Measurements from ENCODE around the gene VPS39. TPM values are rescaled to one million over a fixed set of nuclear protein-coding genes. Genes with fewer than 3 reads are reported as not detected.

Gene VPS39
- total and polyA plus RNA-seq, 2 of the 8 experiments (the other 6 are each of a cell fraction or from before 2014, with no cell fraction given) = 34.4 to 36.6 TPM

DNA sequence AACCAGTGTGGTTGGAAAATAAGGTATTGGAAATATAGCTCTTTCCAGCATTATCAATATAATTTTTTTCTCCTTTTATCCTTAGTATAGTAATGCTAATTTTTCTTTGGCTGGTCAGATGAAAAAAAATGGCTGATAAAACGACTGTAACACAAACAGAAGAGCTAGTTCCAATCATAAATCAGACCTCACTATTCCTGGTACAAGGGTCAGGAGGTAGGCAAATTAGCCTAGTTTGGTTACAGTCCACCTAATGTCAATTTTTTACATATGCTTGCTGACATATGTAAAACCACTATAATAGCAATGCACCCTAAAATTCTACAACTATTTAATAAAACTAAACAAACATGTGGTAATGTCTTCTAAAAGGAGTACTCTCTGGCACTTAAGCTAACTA lies 19.9 kb upstream of the VPS39 start:
- Histone ChIP-seq H3K4me1 (replicated peaks in 1 of 4; ENCODE audit: control insufficient read depth in 3 of 4, insufficient read depth in 4 of 4, low read length in 3 of 4) (no peaks in the 10 kb centered on the region), H3K14ac (ENCODE audit: insufficient read length) (no peak overlapping the region), H3K9ac (replicated peaks in 1 of 4; ENCODE audit: extremely low read depth in 1 of 4, low read depth in 3 of 4, low read length in 3 of 4) (no peak overlapping the region), H3K79me2 (ENCODE audit: control insufficient read depth in 1 of 2, insufficient read depth in 2 of 2, low read length in 2 of 2) (no peaks in the 10 kb centered on the region), H3K4me2 (ENCODE audit: insufficient read depth in 1 of 2, low read depth in 2 of 2, low read length in 2 of 2) (no peak overlapping the region), H3K23ac (ENCODE audit: insufficient read length) (no peak overlapping the region), H2AFZ (ENCODE audit: low read length) (no peak overlapping the region), H4K20me1 (replicated peaks in 1 of 2; ENCODE audit: control insufficient read depth in 1 of 2, insufficient read depth in 2 of 2, low read length in 2 of 2) (peaks cover 0 to 2% of the 10 kb centered on the region in 2 experiments), H3K27me3 (replicated peaks in 1 of 4; ENCODE audit: control insufficient read depth in 3 of 4, extremely low read depth in 1 of 4, insufficient read depth in 3 of 4, low read length in 3 of 4) (no peaks in the 10 kb centered on the region), H2BK12ac (ENCODE audit: low read depth, low read length) (no peak overlapping the region), H3K27ac (ENCODE audit: low read depth, low read length) (no peak overlapping the region), H3K9me3 (ENCODE audit: insufficient read depth in 2 of 2, low read depth in 1 of 2, low read length in 1 of 2) (no peaks in the 10 kb centered on the region), H2AK5ac (ENCODE audit: low read depth, low read length) (no peak overlapping the region), H3K79me1 (ENCODE audit: low read depth, low read length) (no peaks in the 10 kb centered on the region), H3K56ac (replicated peaks; ENCODE audit: insufficient read length, low read depth, low read length) (no peak overlapping the region), H3K18ac (ENCODE audit: extremely low read depth, low read length) (no peak overlapping the region), H4K91ac (replicated peaks; ENCODE audit: insufficient read length, low read length) (no peak overlapping the region), H3K4ac (replicated peaks; ENCODE audit: insufficient read length, low read depth, low read length) (no peak overlapping the region), H2BK20ac (ENCODE audit: low read length) (no peak overlapping the region), H2BK120ac (replicated peaks; ENCODE audit: low read depth, low read length) (no peak overlapping the region), H3K36me3 (ENCODE audit: control insufficient read depth in 2 of 4, insufficient read depth in 4 of 4, low read length in 3 of 4) (peaks cover 9 to 57% (median 27%) of the 10 kb centered on the region in 4 experiments; a peak in 7 of 8 replicates), H2BK5ac (ENCODE audit: low read depth, low read length) (no peak overlapping the region), H3K23me2 (ENCODE audit: low read depth, low read length) (no peaks in the 10 kb centered on the region), H4K5ac (ENCODE audit: insufficient read length, low read depth, low read length) (no peak overlapping the region), H4K8ac (ENCODE audit: extremely low read depth, insufficient read depth, low read length) (no peak overlapping the region), H2BK15ac (ENCODE audit: low read length) (no peak overlapping the region), H3K4me3 (ENCODE audit: extremely low read depth in 1 of 4, insufficient read depth in 2 of 4, low read depth in 3 of 4, low read length in 4 of 4) (no peak overlapping the region)
- POLR2A ChIA-PET (ENCODE audit: partially characterized antibody) = no interaction called here
- CTCF ChIA-PET (ENCODE audit: partially characterized antibody) = interaction anchor here (0.6 to 4.1 kb wide), 2 partner anchors 157 to 388 kb away, joined by 3 to 16 read pairs; no protein-coding TSS in a partner anchor
- TF ChIP-seq ASH2L (IDR thresholded peaks at IDR 0.05; ENCODE audit: low read length) (no peak), POLR2A (IDR thresholded peaks at IDR 0.05; ENCODE audit: control extremely low read depth in 1 of 2, low read depth in 2 of 2, low read length in 2 of 2) (no peak), EZH2 (IDR thresholded peaks at IDR 0.05; ENCODE audit: low read depth, low read length, severe bottlenecking) (no peak), SAP30 (IDR thresholded peaks at IDR 0.05; ENCODE audit: insufficient read depth, insufficient replicate concordance, low read length) (no peak), SP2 (IDR thresholded peaks at IDR 0.05; ENCODE audit: low read length) (no peak), CBX8 (IDR thresholded peaks at IDR 0.05; ENCODE audit: borderline replicate concordance, low read depth, low read length) (no peak), SP4 (IDR thresholded peaks at IDR 0.05; ENCODE audit: low read length) (no peak), BRCA1 (IDR thresholded peaks at IDR 0.05; ENCODE audit: low read depth, low read length) (no peak), TCF12 (IDR thresholded peaks at IDR 0.05; ENCODE audit: low read depth, low read length) (no peak), SIX5 (IDR thresholded peaks at IDR 0.05; ENCODE audit: low read depth, low read length) (no peak), SIN3A (conservative IDR thresholded peaks at IDR 0.05 in 1 of 2, IDR thresholded peaks at IDR 0.05 in 1 of 2; ENCODE audit: low read depth in 1 of 2, low read length in 2 of 2) (no peak), FOSL1 (IDR thresholded peaks at IDR 0.05; ENCODE audit: insufficient read depth, low read depth, low read length) (no peak), HDAC6 (IDR thresholded peaks at IDR 0.05; ENCODE audit: low read depth, low read length) (no peak)
- no peak for FAIRE-seq
- 60% methylated on average over 1 of the region's 1 CpG; no CpG with 5 or more reads in 1 of the 2 experiments for WGBS, 2 experiments (ENCODE audit: extremely low coverage in 1 of 2, insufficient coverage in 1 of 2, insufficient read length in 1 of 2, insufficient replicate concordance in 2 of 2, low coverage in 1 of 2, low lambda C conversion rate in 2 of 2, missing lambda C conversion rate in 1 of 2)
- no peak for DNase-seq (ENCODE audit: low read depth in 1 of 2, low spot score in 2 of 2)
